Endometrium (tissue), 2 donors: ENCODE measurements around the gene ISOC2.
"Not testable (repeated sequence)": the region's sequence is repeated elsewhere in the genome, so short reads cannot be mapped to it uniquely, and the experiment has no call there.

Experiments
- FAIRE-seq: peaks from 2 replicates; lab custom pipeline; 2012; peaks lifted over from hg19 to GRCh38; lab: Jason Lieb, UNC
- donor health status: control.
- donor health status: control.

ISOC2 gene

DNA sequence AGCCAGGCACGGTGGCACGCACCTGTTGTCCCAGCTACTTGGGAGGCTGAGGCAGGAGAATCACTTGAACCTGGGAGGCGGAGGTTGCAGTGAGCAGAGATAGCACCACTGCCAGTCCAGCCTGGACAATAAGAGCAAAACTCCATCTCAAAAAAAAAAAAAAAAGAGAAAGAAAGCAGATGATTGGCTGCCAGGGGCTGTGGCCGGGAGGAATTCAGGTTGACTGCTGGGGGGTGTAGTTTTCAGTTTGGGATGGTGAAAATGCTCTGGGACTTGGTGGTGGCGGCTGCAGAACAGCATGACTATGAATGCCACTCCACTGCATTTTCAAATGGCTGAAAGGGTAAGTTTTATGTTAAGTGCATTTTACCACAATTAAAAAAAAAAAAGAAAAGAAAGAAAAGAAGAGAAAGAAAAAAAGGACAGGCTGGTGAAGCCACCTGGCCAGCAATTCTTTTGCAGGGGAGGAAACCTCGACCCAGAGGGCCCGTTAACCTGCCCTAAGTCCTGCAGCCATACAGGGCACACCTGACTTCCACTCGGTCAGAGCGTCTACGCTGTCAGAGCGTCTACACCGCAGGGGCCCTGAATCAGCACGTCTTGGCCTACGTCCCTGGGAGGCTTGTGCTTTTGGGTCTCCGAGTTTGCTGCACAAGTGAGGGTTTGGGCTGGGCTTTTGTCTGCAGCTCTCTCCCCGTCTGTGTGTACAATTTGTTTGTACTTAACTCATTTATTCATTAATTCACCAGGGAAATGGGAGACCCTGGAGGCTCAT lies 3.6 kb downstream of the ISOC2 start:
- FAIRE-seq, result no peak

DNA sequence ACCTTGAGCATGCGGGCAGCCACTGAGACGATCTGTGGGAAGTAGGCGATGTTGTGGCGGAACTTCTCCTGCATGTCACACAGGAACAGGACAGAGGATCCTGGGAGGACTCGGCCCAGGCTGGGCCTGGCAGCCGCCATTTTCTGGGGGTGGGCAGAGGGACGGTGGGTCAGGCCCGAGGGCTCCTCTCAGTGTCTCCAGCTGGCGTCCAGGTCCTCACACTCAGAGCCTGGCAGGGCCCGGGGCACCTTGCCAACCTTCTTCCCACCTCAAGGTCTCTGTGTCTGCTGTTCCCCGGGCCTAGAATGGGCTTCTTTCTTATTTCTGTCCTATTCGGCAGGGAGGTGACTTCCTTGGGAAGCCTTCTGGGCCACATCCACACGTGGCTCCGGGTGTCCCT lies 5.1 kb downstream of the ISOC2 start:
- no peak for FAIRE-seq

DNA sequence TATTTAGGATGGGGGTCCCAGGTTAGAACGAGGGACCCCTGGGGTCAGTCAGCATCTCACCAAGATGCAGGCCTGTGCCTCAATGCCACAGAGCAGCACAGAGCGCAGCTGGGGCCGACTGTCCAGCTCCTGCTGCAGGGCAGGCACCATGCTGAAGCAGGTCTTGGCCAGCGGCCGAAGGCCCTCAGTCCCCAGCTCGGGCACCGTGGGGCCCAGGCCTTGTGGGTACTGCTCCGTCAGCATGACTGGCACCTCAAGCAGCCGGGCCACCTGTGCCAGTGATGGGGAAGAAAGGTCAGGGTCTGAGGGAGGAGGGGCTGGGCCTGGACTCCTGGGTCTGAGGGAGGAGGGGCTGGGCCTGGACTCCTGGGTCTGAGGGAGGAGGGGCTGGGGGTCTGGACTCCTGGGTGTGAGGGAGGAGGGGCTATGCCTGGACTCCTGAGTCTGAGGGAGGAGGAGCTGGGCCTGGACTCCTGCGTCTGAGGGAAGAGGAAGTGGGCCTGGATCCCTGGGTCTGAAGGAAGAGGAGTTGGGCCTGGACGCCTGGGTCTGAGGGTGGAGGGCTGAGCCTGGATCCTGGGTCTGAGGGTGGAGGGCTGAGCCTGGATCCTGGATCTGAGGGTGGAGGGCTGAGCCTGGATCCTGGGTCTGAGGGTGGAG lies 5.7 kb downstream of the ISOC2 start:
- no peak for FAIRE-seq

DNA sequence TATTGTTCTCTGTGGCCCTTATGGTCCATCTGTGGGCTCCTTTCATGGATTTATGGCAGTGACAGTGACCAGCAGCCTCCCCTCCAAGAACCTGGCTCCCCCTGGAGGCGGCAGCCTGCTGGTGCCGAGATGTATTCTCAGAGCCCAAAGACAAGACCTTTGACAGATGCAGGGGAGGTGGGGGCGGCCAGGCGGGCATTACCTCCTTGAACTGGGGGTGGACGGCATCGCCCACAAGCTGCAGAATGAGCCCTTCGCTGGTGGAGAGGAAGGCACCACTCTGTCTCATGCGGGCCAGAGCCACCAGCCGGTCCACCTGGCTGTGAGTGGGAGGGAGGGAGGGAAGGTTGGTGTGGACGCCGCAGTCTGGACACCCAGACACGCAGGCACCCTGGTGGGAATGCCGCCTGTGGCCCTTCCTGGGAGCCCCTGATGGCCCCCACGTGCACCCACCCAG lies 6.6 kb downstream of the ISOC2 start:
- no peak for FAIRE-seq

GRCh38 chr19:55453511-55454260 lies 7.8 kb downstream of the ISOC2 start:
- FAIRE-seq, result no peak

- FAIRE-seq, result no peak
Observed at GRCh38 chr19:55452749-55453346, 8.6 kb downstream of the ISOC2 start.

- no peak for FAIRE-seq
Observed at GRCh38 chr19:55451965-55452748, 9.3 kb downstream of the ISOC2 start.

GRCh38 chr19:55451163-55451964 lies 10.1 kb downstream of the ISOC2 start:
- FAIRE-seq, result no peak

- no peak for FAIRE-seq
Observed at GRCh38 chr19:55449469-55449868, 12.0 kb downstream of the ISOC2 start.

GRCh38 chr19:55448175-55448490 lies 13.3 kb downstream of the ISOC2 start:
- FAIRE-seq, result not testable (repeated sequence)

- FAIRE-seq, result no peak
Observed at GRCh38 chr19:55447421-55448174, 13.8 kb downstream of the ISOC2 start.

- no peak for FAIRE-seq
Observed at GRCh38 chr19:55446060-55446459, 15.4 kb downstream of the ISOC2 start.

- no peak for FAIRE-seq
Observed at GRCh38 chr19:55444646-55445045, 16.8 kb downstream of the ISOC2 start.

- FAIRE-seq, result no peak
Observed at GRCh38 chr19:55443824-55444480, 17.5 kb downstream of the ISOC2 start.

GRCh38 chr19:55443045-55443823 lies 18.2 kb downstream of the ISOC2 start, which contains the start of gene SHISA7:
TSS of gene SHISA7 (minus strand) at chr19:55443300. CDS start at chr19:55442863, 437 bp downstream.
- no peak for FAIRE-seq

- FAIRE-seq, result no peak
Observed at GRCh38 chr19:55442372-55442961, 19.0 kb downstream of the ISOC2 start.

GRCh38 chr19:55441692-55442321 lies 19.6 kb downstream of the ISOC2 start:
- no peak for FAIRE-seq

DNA sequence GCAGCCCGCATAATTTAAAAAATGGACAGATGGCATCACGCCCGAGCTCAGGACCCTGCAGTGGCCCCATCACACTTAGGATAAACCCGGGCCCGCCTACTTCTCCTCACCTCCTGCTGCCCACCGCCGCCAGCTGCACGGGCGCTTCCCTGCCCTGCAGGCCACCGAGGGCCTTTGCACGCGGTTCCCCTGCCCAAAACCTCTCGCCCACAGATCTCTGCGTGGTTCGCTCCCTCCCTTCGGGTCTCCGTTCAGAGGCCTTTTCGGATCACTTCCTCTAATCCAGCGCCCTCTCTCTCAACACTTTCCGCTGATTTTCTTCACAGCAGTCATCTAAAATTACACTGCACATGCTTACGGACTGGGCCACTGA lies 20.1 kb downstream of the ISOC2 start:
- no peak for FAIRE-seq
